K562 (cell line): ENCODE results near the gene ARHGAP22. TPM values are rescaled to one million over a fixed set of nuclear protein-coding genes. Genes with fewer than 3 reads are reported as not detected.

Experiments used
- BCOR ChIP-seq: fragments of 450-650 bp; IDR thresholded peaks from 2 replicates; pipeline ENCODE4 v1.6.1; 2016
- CHD7 ChIP-seq: fragments of 200-600 bp; sonication (generic); IDR thresholded peaks from one replicate; pipeline ENCODE4 v1.6.1; 2012; ENCODE audit warnings: mild to moderate bottlenecking, low read depth, low read length, inconsistent platforms
- EZH2 ChIP-seq: IDR thresholded peaks from 2 replicates; pipeline ENCODE4 v1.6.1; 2012; ENCODE audit warnings: low read depth, mild to moderate bottlenecking, inconsistent platforms, low read length, borderline replicate concordance
- HBP1 ChIP-seq: fragments of 450-650 bp; formaldehyde crosslinking; IDR thresholded peaks from 2 replicates; pipeline ENCODE4 v1.4.0; 2022; ENCODE audit warnings: missing genetic modification characterization
- IRF1 ChIP-seq: sonication (generic); formaldehyde crosslinking; IDR thresholded peaks from 2 replicates; pipeline ENCODE4 v1.8.0; 2022; ENCODE audit warnings: missing genetic modification reagents, mild to moderate bottlenecking, borderline replicate concordance
- NFATC3 ChIP-seq: fragments of 450-650 bp; IDR thresholded peaks from 2 replicates; pipeline ENCODE4 v1.6.1; 2017; ENCODE audit warnings: mild to moderate bottlenecking
- PHB2 ChIP-seq: fragments of 450-650 bp; IDR thresholded peaks from 2 replicates; pipeline ENCODE4 v1.6.1; 2017; ENCODE audit warnings: low read depth
- PREB ChIP-seq: sonication (generic); formaldehyde crosslinking; IDR thresholded peaks from 2 replicates; pipeline ENCODE4 v1.8.1; 2023; ENCODE audit warnings: mild to moderate bottlenecking, missing genetic modification reagents
- RBFOX2 ChIP-seq: fragments of 200-400 bp; formaldehyde crosslinking; IDR thresholded peaks from 2 replicates; pipeline ENCODE4 v1.6.1; 2017; ENCODE audit warnings: low read depth, mild to moderate bottlenecking, low read length, moderate library complexity
- SMARCE1 ChIP-seq: fragments of 450-650 bp; IDR thresholded peaks from 2 replicates; pipeline ENCODE4 v1.7.1; 2016; ENCODE audit warnings: mild to moderate bottlenecking
- ZNF143 ChIP-seq: sonication (generic); formaldehyde crosslinking; IDR thresholded peaks from 2 replicates; pipeline ENCODE4 v1.9.0; 2022; ENCODE audit warnings: mild to moderate bottlenecking, missing genetic modification reagents
- ZNF583 ChIP-seq: fragments of 250-450 bp; sonication (Bioruptor Pico); IDR thresholded peaks from 2 replicates; pipeline ENCODE4 v1.4.0; 2020
- polyA plus RNA-seq, 8 experiments: library from polyadenylated mRNA; depleted of rRNA in 4 of 8; stranded (reverse) in 5 of 8; unstranded in 3 of 8; fragments of >200 nt; fragmentation: Nextera tagmentation in 2 of 8; fragmentation: Illumina TruSeq in 1 of 8; extraction: Ambion mirVana in 2 of 8; extraction: Trizol in 1 of 8; gene quantifications; 2 replicates each; pipeline versions ENCODE4 v1.2.1 to v1.2.3, GENCODE V29; 2011 to 2014; ENCODE audit warnings: inconsistent platforms in 1 of 8, missing spikeins in 1 of 8
- total RNA-seq, 7 experiments: library from RNA; depleted of rRNA in 6 of 7; stranded (reverse); fragments of >200 nt in 6 of 7; fragmentation: Illumina TruSeq in 2 of 7; extraction: Trizol in 2 of 7; gene quantifications; 2 replicates each; pipeline versions ENCODE4 v1.2.1 to v1.2.3, GENCODE V29; 2011 to 2021; ENCODE audit warnings: low replicate concordance in 1 of 7

The ARHGAP22 gene
- total and polyA plus RNA-seq, 9 of the 15 experiments (the other 6 are each of a cell fraction or from before 2014, with no cell fraction given), result 1.3 to 28.1 (median 12.7) TPM

GRCh38 chr10:48480397-48481374 lies 124.2 kb downstream of the ARHGAP22 start (continued):
- TF ChIP-seq CHD7 (no peak), IRF1 (CRISPR knock-in tag) (no peak), EZH2 (no peak), BCOR (no peak), NFATC3 (no peak), SMARCE1 (peak; percentile 44; the same call in 1 of the 2 replicates), PREB (CRISPR knock-in tag) (no peak), RBFOX2 (peak; percentile 66), PHB2 (no peak), ZNF583 (CRISPR knock-in tag) (peak; percentile 83), ZNF143 (CRISPR knock-in tag) (no peak), HBP1 (no peak)
